Measurements from ENCODE around the gene DHRS3.
"Not testable (repeated sequence)": the region's sequence is repeated elsewhere in the genome, so short reads cannot be mapped to it uniquely, and the experiment has no call there.

The DHRS3 gene

DNA sequence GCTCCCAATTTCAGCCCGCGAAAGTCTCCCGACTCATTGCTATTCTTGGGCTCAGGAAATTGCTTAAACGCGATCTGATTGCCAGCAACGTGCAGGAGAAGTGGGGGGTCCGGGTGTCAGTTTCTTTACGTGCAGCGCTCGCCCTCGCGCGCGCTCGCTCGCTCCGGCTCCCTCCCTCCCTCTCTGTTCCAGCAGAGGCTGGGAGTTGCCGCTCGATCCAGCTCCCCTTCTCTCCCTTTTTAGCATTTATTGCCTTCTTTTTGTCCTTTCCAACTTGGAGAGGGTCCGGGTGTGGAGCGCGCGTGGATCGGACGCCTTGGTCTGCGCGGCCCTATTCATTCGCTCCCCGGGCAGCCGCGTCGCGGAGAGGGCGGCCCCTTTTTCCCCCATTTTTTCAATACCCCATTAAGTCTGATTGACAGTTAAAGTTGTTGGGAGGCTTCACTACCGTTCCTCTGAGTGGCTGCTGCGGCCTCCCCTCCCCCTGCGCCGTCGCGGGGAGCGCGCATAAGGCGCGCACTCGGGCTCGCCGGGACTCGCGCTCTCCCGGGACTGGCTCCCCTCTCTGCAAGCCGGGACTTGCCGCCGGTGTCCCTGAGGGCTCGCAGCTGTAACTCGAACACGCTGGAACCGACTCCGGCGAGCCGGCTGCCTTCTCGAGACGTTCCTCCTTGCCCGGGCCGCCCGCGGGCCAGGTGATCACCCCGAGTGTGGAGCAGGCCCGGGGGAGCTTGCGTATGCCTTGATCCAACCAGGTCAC is at the start of gene DHRS3:
Gene DHRS3, minus strand, starts transcription at position 310 of the 760 bp plus-strand sequence. CDS start 862 bp downstream, outside the sequence.
- DNase-seq (ENCODE audit: low spot score) = peak; percentile 92

GRCh38 chr1:12666141-12666735 is 48.2 kb upstream of the DHRS3 start:
- no peak for DNase-seq (ENCODE audit: low spot score)

- no peak for DNase-seq (ENCODE audit: low spot score)
Measured at GRCh38 chr1:12665511-12665910, 47.5 kb upstream of the DHRS3 start.

GRCh38 chr1:12662556-12662955 is 44.5 kb upstream of the DHRS3 start:
- no peak for DNase-seq (ENCODE audit: low spot score)

- no peak for DNase-seq (ENCODE audit: low spot score)
Measured at GRCh38 chr1:12661606-12662219, 43.7 kb upstream of the DHRS3 start.

DNA sequence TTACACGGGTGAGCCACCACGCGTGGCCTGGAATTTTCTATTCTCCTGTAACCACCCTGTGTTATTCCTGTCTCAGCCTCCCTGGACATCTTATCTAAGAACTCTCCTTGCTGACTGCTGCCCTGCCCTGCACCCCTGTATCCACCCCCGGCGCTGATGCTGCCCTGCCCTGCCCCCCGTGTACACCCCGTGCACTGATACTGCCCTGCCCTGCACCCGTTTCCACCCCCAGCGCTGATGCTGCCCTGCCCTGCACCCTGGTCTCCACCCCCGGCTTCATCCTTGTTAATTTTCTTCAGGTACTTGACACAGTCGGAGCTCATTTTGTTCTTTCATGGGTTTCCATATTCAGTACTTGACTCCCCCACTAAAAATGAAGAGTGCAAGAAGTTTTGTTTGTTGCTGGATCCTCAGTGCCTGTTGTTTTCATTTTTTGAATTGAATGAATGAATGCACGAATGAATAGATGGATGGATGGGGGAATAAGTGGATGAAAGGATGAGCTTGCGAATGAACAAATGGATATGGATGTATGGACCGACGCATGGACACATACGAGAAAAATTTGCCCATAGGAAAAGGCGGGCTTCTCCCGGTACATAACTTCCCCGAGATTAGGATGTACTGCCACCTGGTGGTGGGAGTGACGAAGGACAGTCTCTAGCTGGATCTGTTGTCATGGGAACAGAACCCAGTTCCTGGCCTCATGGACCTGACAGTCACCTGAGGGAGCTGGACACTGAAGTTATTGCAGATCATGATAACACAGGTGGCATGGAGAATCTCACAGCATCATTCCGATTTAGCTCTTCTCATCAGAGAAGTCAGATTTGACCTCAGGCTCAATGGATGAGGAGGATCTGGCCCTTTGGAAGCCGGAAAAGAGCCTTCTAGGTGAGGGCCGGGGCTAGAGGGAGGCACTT is 40.8 kb upstream of the DHRS3 start:
- DNase-seq (ENCODE audit: low spot score) = peak; percentile 95

- DNase-seq (ENCODE audit: low spot score) = not testable (repeated sequence)
Measured at GRCh38 chr1:12657885-12658512, 40.0 kb upstream of the DHRS3 start.

DNA sequence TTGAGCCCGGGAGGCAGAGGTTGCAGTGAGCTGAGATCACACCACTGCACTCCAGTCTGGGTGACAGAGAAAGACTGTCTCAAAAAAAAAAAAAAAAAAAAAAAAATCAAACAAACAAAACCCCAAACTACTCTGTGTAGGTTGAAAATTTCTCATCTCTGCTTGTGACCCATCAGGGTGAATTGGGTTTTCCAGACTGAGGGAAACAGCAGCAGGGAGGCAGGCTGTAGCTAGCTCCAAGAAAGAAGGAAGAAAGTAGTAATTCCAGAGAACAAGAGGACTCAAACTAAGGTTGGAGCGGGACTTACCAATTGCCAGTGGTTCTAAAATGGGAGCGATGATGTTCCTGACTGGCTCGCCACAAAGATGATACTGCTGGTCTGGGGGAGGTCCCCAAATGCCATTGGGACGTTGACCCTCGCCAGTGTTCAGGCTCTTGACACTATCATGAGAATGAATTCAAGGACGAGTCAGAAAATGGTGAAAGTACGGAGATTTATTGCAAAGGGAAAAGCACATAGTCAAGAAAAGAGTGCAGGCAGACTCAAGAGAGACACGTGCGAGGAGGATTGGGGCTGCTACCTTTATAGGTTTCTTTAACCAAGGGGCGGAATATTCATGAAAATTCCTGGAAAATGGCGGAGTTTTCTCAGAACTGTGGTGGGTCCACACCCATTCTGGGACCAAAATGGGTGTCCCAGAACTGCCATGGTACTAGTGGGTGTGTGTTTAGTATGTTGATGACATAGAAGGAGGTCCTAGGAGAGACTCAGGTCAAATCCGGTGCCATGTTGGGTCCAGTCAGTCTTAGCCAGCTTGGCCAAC is 39.3 kb upstream of the DHRS3 start:
- DNase-seq (ENCODE audit: low spot score) = no peak

- no peak for DNase-seq (ENCODE audit: low spot score)
Measured at GRCh38 chr1:12656575-12656974, 38.6 kb upstream of the DHRS3 start.

- DNase-seq (ENCODE audit: low spot score) = no peak
Measured at GRCh38 chr1:12654657-12655056, 36.6 kb upstream of the DHRS3 start.

GRCh38 chr1:12654004-12654567 is 36.1 kb upstream of the DHRS3 start:
- no peak for DNase-seq (ENCODE audit: low spot score)

DNA sequence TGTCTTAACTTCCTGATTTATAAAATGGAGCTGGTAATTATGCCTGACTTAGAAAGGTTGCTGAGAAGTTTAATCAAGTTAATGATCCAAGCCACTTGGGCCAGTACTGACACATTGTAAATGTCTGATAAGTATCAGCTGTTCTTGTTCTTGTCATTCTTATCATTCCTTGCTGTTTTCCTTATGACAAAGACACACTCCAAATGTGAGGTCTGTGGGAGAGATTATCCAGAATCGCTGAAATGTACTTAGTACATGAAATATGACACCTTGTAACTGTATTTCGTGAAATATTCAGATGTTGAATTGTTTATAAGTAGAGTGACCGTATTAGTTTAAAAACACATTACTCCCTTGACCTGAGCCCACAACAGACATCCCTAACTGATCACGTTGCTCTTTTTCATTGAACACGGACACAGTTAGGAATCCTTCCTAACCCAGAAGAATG is 32.0 kb upstream of the DHRS3 start:
- peak; percentile 27 for DNase-seq (ENCODE audit: low spot score)

- DNase-seq (ENCODE audit: low spot score) = no peak
Measured at GRCh38 chr1:12648741-12649140, 30.7 kb upstream of the DHRS3 start.

DNA sequence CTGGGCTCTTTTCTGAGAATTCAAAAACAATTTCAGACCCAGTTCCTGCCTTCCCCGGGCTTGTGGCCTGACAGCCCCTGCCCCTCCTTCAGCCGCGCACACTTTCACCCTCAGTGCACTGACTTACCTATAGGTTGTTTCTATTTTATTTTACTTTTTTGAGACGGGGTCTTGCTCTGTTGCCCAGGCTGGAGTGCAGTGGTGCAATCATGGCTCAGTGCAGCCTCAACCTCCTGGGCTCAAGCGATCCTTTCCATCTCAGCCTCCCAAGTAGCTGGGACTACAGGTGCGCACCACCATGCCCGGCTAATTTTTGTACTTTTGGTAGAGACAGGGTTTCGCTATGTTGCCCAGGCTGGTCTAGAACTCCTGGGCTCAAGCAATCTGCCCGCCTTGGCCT is 27.4 kb upstream of the DHRS3 start:
- not testable (repeated sequence) for DNase-seq (ENCODE audit: low spot score)

- DNase-seq (ENCODE audit: low spot score) = no peak
Measured at GRCh38 chr1:12644829-12645228, 26.8 kb upstream of the DHRS3 start.

DNA sequence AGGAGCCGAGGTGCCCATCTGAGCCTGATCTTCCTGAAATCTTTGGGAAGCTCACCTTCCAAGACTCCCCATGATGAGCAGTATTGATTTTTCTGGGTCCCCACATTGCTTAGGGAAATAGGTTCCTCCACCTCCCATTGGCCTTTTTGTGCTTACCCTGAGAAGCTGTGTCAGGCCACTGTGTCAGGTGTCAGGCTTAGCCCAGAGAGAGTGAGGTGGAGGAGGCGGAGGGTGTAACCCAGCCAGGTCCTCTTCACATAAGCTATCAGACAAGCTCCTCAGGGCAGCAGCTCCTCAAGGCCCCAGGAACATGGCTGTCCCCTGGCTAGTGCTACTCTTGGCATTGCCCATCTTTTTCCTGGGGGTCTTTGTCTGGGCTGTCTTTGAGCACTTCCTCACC is 26.2 kb upstream of the DHRS3 start:
- no peak for DNase-seq (ENCODE audit: low spot score)

DNA sequence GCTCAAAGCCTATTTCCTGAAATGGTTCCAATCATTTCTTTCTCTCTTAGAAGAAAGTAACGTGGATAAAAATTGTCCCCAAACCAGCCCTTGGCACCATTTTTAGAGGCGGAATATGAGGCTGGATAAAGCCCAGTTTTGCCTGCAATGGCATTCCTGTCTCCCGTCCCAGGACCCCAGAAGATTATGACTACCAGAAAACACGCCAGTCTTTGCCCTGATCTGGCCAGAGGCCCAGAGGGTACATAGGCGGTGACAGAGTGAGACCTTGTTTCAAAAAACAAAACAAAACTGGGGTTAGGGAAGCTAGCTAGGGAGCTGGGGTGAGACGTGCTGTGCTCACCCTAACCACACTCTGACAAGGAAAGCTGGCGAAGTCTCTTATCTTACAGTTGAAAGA is 25.8 kb upstream of the DHRS3 start, which contains the start of gene AADACL4:
Gene AADACL4, plus strand, starts transcription at position 301 of the 400 bp plus-strand sequence. CDS start 462 bp downstream, outside the sequence.
- DNase-seq (ENCODE audit: low spot score) = no peak

- DNase-seq (ENCODE audit: low spot score) = no peak
Measured at GRCh38 chr1:12643079-12643478, 25.1 kb upstream of the DHRS3 start.

DNA sequence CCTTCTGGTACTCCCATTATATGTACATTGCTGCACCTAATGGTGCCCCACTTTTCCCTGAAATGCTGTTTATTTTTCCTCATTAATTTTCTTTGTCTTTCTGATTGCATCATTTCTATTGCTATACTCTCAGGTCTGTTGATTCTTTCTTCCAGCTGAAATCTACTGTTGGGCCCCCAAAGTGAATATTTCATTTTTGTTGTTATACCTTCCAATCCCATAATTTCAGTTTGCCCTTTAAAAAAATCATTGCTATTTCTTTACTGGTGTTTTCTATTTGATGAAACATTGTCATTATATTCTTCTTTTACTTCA is 22.9 kb upstream of the DHRS3 start:
- DNase-seq (ENCODE audit: low spot score) = no peak

- DNase-seq (ENCODE audit: low spot score) = no peak
Measured at GRCh38 chr1:12640237-12640957, 22.4 kb upstream of the DHRS3 start.

All from GM03348 (cell line).